ENCODE data around the gene UBE2Z.
A peak's percentile ranks its signal among the peaks of the same experiment; 100 is the strongest.

GRCh38 chr17:48908047-48908843, at the start of gene UBE2Z:
- TF ChIP-seq POLR2A (IDR thresholded peaks at IDR 0.05) (peak; percentile 82 to 94 (median 93)), CTCF (IDR thresholded peaks at IDR 0.05) (peak in 2 of 7 experiments; percentile 11 to 14)

Data from body of pancreas (tissue), 4 donors.